H9 (cell line): ENCODE results near the gene MGAT5B. TPM values are rescaled to one million over a fixed set of nuclear protein-coding genes. Genes with fewer than 3 reads are reported as not detected.

Experiments used
- DNase-seq: peaks from one replicate; pipeline ENCODE4 v3.0.0-alpha.2; 2017
- H2AFZ ChIP-seq: one replicate; pipeline ENCODE4 v1.6.1; 2013; ENCODE audit warnings: mild to moderate bottlenecking, low read length, control low read depth, moderate library complexity
- H2AK5ac ChIP-seq: 2 replicates; pipeline ENCODE4 v1.6.1; 2013; ENCODE audit warnings: low read length, control low read depth, mixed read lengths; ENCODE audit not compliant: insufficient read length
- H2BK120ac ChIP-seq: one replicate; pipeline ENCODE4 v1.6.1; 2013; ENCODE audit warnings: low read depth, mild to moderate bottlenecking, low read length, control low read depth, inconsistent platforms; ENCODE audit not compliant: poor library complexity, severe bottlenecking
- H2BK12ac ChIP-seq: 2 replicates; pipeline ENCODE4 v1.6.1; 2013; ENCODE audit warnings: low read length, control low read depth, mixed read lengths, low read depth; ENCODE audit not compliant: insufficient read length
- H2BK15ac ChIP-seq: 2 replicates; pipeline ENCODE4 v1.6.1; 2013; ENCODE audit warnings: low read depth, low read length, control low read depth
- H2BK20ac ChIP-seq: one replicate; pipeline ENCODE4 v1.6.1; 2013; ENCODE audit warnings: low read depth, mild to moderate bottlenecking, low read length, control low read depth, inconsistent platforms; ENCODE audit not compliant: poor library complexity, severe bottlenecking
- H2BK5ac ChIP-seq: 2 replicates; pipeline ENCODE4 v1.6.1; 2013; ENCODE audit warnings: low read length, control low read depth, mixed read lengths; ENCODE audit not compliant: insufficient read length
- H3K14ac ChIP-seq: 2 replicates; pipeline ENCODE4 v1.6.1; 2013; ENCODE audit warnings: low read length, control low read depth; ENCODE audit not compliant: insufficient read depth
- H3K18ac ChIP-seq: 2 replicates; pipeline ENCODE4 v1.6.1; 2013; ENCODE audit warnings: low read depth, mild to moderate bottlenecking, mixed read lengths, low read length, control low read depth; ENCODE audit not compliant: insufficient read length
- H3K23ac ChIP-seq: 2 replicates; pipeline ENCODE4 v1.6.1; 2013; ENCODE audit warnings: low read length, control low read depth, mixed read lengths, low read depth; ENCODE audit not compliant: insufficient read length
- H3K23me2 ChIP-seq: 2 replicates; pipeline ENCODE4 v1.6.1; 2013; ENCODE audit warnings: low read depth, mild to moderate bottlenecking, mixed read lengths, low read length, control low read depth; ENCODE audit not compliant: insufficient read length, poor library complexity, severe bottlenecking
- H3K27ac ChIP-seq: 2 replicates; pipeline ENCODE4 v1.5.1; 2013; ENCODE audit warnings: low read length, control low read depth, mixed read lengths, low read depth; ENCODE audit not compliant: insufficient read length
- H3K27me3 ChIP-seq: 2 replicates; pipeline ENCODE4 v1.6.1; 2013; ENCODE audit warnings: low read length, control low read depth, inconsistent platforms; ENCODE audit not compliant: insufficient read depth
- H3K4ac ChIP-seq: 2 replicates; pipeline ENCODE4 v1.6.1; 2013; ENCODE audit warnings: low read depth, mild to moderate bottlenecking, control low read depth, inconsistent platforms, low read length, moderate library complexity
- H3K4me1 ChIP-seq: 2 replicates; pipeline ENCODE4 v1.6.1; 2013; ENCODE audit warnings: low read length, control low read depth, inconsistent platforms; ENCODE audit not compliant: insufficient read depth
- H3K4me2 ChIP-seq: 2 replicates; pipeline ENCODE4 v1.6.1; 2013; ENCODE audit warnings: low read length, control low read depth, mixed read lengths; ENCODE audit not compliant: insufficient read length, insufficient read depth
- H3K56ac ChIP-seq: 2 replicates; pipeline ENCODE4 v1.6.1; 2013; ENCODE audit warnings: low read depth, mild to moderate bottlenecking, mixed read lengths, low read length, control low read depth; ENCODE audit not compliant: insufficient read length
- H3K79me1 ChIP-seq: 2 replicates; pipeline ENCODE4 v1.6.1; 2013; ENCODE audit warnings: low read depth, mild to moderate bottlenecking, moderate library complexity, low read length, control low read depth, inconsistent platforms; ENCODE audit not compliant: insufficient read depth, poor library complexity, severe bottlenecking
- H3K79me2 ChIP-seq: 2 replicates; pipeline ENCODE4 v1.6.1; 2013; ENCODE audit warnings: low read length, control low read depth, inconsistent platforms; ENCODE audit not compliant: insufficient read depth
- H3K9ac ChIP-seq: 2 replicates; pipeline ENCODE4 v1.6.1; 2013; ENCODE audit warnings: low read length, control low read depth, mixed read lengths; ENCODE audit not compliant: insufficient read length; ENCODE audit errors: extremely low read depth
- H3K9me3 ChIP-seq: one replicate; pipeline ENCODE4 v1.6.1; 2013; ENCODE audit warnings: low read depth, low read length, inconsistent platforms; ENCODE audit not compliant: control insufficient read depth
- H3T11ph ChIP-seq: one replicate; pipeline ENCODE4 v1.6.1; 2013; ENCODE audit warnings: mild to moderate bottlenecking, low read length, control low read depth, inconsistent platforms
- H4K20me1 ChIP-seq: one replicate; pipeline ENCODE4 v1.6.1; 2013; ENCODE audit not compliant: control insufficient read depth, insufficient read length, insufficient read depth
- H4K5ac ChIP-seq: 2 replicates; pipeline ENCODE4 v1.6.1; 2013; ENCODE audit warnings: low read depth, mild to moderate bottlenecking, mixed read lengths, low read length, control low read depth; ENCODE audit not compliant: insufficient read length
- H4K8ac ChIP-seq: replicated peaks from 2 replicates; pipeline ENCODE4 v1.6.1; 2013; ENCODE audit warnings: low read length, control low read depth, mixed read lengths, low read depth; ENCODE audit not compliant: insufficient read length
- H4K91ac ChIP-seq: 2 replicates; pipeline ENCODE4 v1.6.1; 2013; ENCODE audit warnings: low read depth, mild to moderate bottlenecking, moderate library complexity, mixed read lengths, low read length, control low read depth; ENCODE audit not compliant: insufficient read length
- H3K27ac Mint-ChIP-seq, 3 experiments: 2 replicates in 2 of 3; 3 replicates in 1 of 3; pipeline ENCODE4 v1.8.0; 2020 to 2021; ENCODE audit warnings: mixed read lengths in 3 of 3, mild to moderate bottlenecking in 1 of 3, moderate library complexity in 1 of 3
- H3K27me3 Mint-ChIP-seq: 2 replicates; pipeline ENCODE4 v1.8.0; 2021; ENCODE audit warnings: low read depth, mild to moderate bottlenecking, moderate library complexity, mixed read lengths
- H3K36me3 Mint-ChIP-seq, 3 experiments: 2 replicates in 2 of 3; 3 replicates in 1 of 3; pipeline ENCODE4 v1.8.0; 2020 to 2021; ENCODE audit warnings: low read depth in 3 of 3, mixed read lengths in 3 of 3; ENCODE audit not compliant: insufficient read depth in 1 of 3
- H3K4me1 Mint-ChIP-seq, 2 experiments: 2 replicates each; pipeline ENCODE4 v1.8.0; 2020; ENCODE audit warnings: mixed read lengths in 2 of 2
- H3K4me3 Mint-ChIP-seq, 2 experiments: 2 replicates in 1 of 2; 3 replicates in 1 of 2; pipeline ENCODE4 v1.8.0; 2020 to 2021; ENCODE audit warnings: mild to moderate bottlenecking in 2 of 2, mixed read lengths in 2 of 2, moderate library complexity in 1 of 2
- H3K9me3 Mint-ChIP-seq, 2 experiments: 2 replicates in 1 of 2; 3 replicates in 1 of 2; pipeline ENCODE4 v1.8.0; 2020; ENCODE audit warnings: mild to moderate bottlenecking in 2 of 2, mixed read lengths in 2 of 2, moderate library complexity in 1 of 2
- CTCF ChIP-seq: fragments of 200-600 bp; sonication (generic); conservative IDR thresholded peaks from 3 replicates; pipeline ENCODE4 v1.8.0; 2021; ENCODE audit warnings: antibody characterized with exemption, mild to moderate bottlenecking
- WGBS: extraction: QIAGEN DNeasy Blood & Tissue Kit; methylation state at CpG from one replicate; pipeline ENCODE4 v1.1.7; 2013; ENCODE audit warnings: missing lambda C conversion rate, low lambda C conversion rate, mixed read lengths; ENCODE audit not compliant: insufficient read length; ENCODE audit errors: extremely low coverage; 5-methylcytosine and 5-hydroxymethylcytosine counted together
- total RNA-seq: library from RNA; stranded (reverse); gene quantifications from 2 replicates; pipeline ENCODE4 v1.2.1, GENCODE V29; 2021

MGAT5B gene
- total RNA-seq, 1 experiment from 2014 or later = 4.9 TPM

GRCh38 chr17:76905836-76906235 lies 37.6 kb downstream of the MGAT5B start:
- Histone ChIP-seq H3K18ac (no peak overlapping the region), H2BK12ac (no peak overlapping the region), H3T11ph (no peak overlapping the region), H4K91ac (no peak overlapping the region), H3K79me2 (no peaks in the 10 kb centered on the region), H3K4me1 (peaks cover 4% of the 10 kb centered on the region; the same call in 1 of the 2 replicates), H4K5ac (no peak overlapping the region), H2BK5ac (no peak overlapping the region), H2AFZ (no peak overlapping the region), H3K27ac (no peak overlapping the region), H2BK15ac (no peak overlapping the region), H3K79me1 (no peaks in the 10 kb centered on the region), H2AK5ac (no peak overlapping the region), H3K23ac (no peak overlapping the region), H4K8ac (no peak overlapping the region), H3K23me2 (no peaks in the 10 kb centered on the region), H3K56ac (no peak overlapping the region), H3K14ac (no peak overlapping the region; the same call in 1 of the 2 replicates), H3K4ac (no peak overlapping the region), H3K9ac (no peak overlapping the region), H3K27me3 (no peaks in the 10 kb centered on the region), H2BK20ac (no peak overlapping the region), H3K9me3 (no peaks in the 10 kb centered on the region), H4K20me1 (no peaks in the 10 kb centered on the region), H2BK120ac (no peak overlapping the region), H3K4me2 (no peak overlapping the region)
- Mint-ChIP-seq H3K27me3 (no peaks in the 10 kb centered on the region), H3K4me1 (peaks cover 12 to 21% of the 10 kb centered on the region in 2 experiments), H3K27ac (no peak overlapping the region), H3K36me3 (peaks cover 2 to 13% (median 3%) of the 10 kb centered on the region in 3 experiments; a peak in 6 of 7 replicates), H3K9me3 (peaks cover 0 to 4% of the 10 kb centered on the region in 2 experiments; a peak in 2 of 5 replicates), H3K4me3 (no peak overlapping the region)
- DNase-seq = no peak
- no peak for TF ChIP-seq CTCF
- no CpG with 5 or more reads among the region's 17 CpGs for WGBS
